HEK293 (cell line): Measurements from ENCODE around the gene DDRGK1.

Experiments
- CTCF ChIA-PET: fragments of 350-600 bp; formaldehyde crosslinking; extraction: SDS; loops from one replicate; lab custom pipeline; 2021; ENCODE audit warnings: antibody characterized with exemption; lab: Yijun Ruan, JAX
- POLR2A ChIA-PET: fragments of 300-600 bp; formaldehyde crosslinking; extraction: SDS; loops from one replicate; lab custom pipeline; 2020; ENCODE audit warnings: antibody characterized with exemption, inconsistent platforms; lab: Yijun Ruan, JAX
- H3K27ac ChIP-seq: fragments of 200-500 bp; sonication (Bioruptor generic); 2 replicates; pipeline ENCODE4 v1.5.1; 2014; ENCODE audit warnings: low read depth, low read length, control low read depth, inconsistent platforms; ENCODE audit errors: extremely low read depth
- H3K36me3 ChIP-seq, 2 experiments: fragments of 200-500 bp in 1 of 2; sonication (Bioruptor generic) in 1 of 2; 1 replicate in 1 of 2; 2 replicates in 1 of 2; pipeline ENCODE4 v1.5.1; 2014 to 2017; ENCODE audit warnings: inconsistent platforms in 2 of 2, low read length in 2 of 2; ENCODE audit not compliant: control insufficient read depth in 2 of 2, insufficient read depth in 1 of 2
- H3K4me1 ChIP-seq: fragments of 200-500 bp; sonication (Bioruptor generic); 2 replicates; pipeline ENCODE4 v1.5.1; 2014; ENCODE audit warnings: mild to moderate bottlenecking, low read length, inconsistent platforms; ENCODE audit not compliant: control insufficient read depth, insufficient read depth
- H3K4me3 ChIP-seq: 2 replicates; pipeline ENCODE4 v1.5.1; 2011; ENCODE audit warnings: low read depth, mild to moderate bottlenecking, control low read depth, low read length, moderate library complexity
- H3K9me3 ChIP-seq: fragments of 200-500 bp; sonication (Bioruptor generic); 2 replicates; pipeline ENCODE4 v1.5.1; 2014; ENCODE audit warnings: low read depth, low read length, inconsistent platforms; ENCODE audit not compliant: control insufficient read depth, insufficient read depth
- ZIC2 ChIP-seq: fragments of 450-650 bp; formaldehyde crosslinking; IDR thresholded peaks from 2 replicates; pipeline ENCODE4 v1.5.1; 2016; ENCODE audit warnings: missing biosample characterization, missing genetic modification characterization
- ZNF121 ChIP-seq: fragments of 450-650 bp; formaldehyde crosslinking; IDR thresholded peaks from 2 replicates; pipeline ENCODE4 v1.5.1; 2016; ENCODE audit warnings: missing biosample characterization, missing genetic modification characterization
- ZNF16 ChIP-seq: fragments of 450-650 bp; formaldehyde crosslinking; IDR thresholded peaks from 2 replicates; pipeline ENCODE4 v1.5.1; 2016; ENCODE audit warnings: low read depth, missing biosample characterization, missing genetic modification characterization
- ZNF239 ChIP-seq: fragments of 450-650 bp; formaldehyde crosslinking; IDR thresholded peaks from 2 replicates; pipeline ENCODE4 v1.5.1; 2016; ENCODE audit warnings: missing biosample characterization, missing genetic modification characterization
- ZNF433 ChIP-seq: fragments of 450-650 bp; formaldehyde crosslinking; IDR thresholded peaks from 2 replicates; pipeline ENCODE4 v1.5.1; 2016; ENCODE audit warnings: missing biosample characterization, missing genetic modification characterization, low read depth
- ZNF473 ChIP-seq: fragments of 450-650 bp; formaldehyde crosslinking; IDR thresholded peaks from 2 replicates; pipeline ENCODE4 v1.5.1; 2017; ENCODE audit warnings: missing biosample characterization, missing genetic modification characterization
- ZNF610 ChIP-seq: fragments of 450-650 bp; formaldehyde crosslinking; IDR thresholded peaks from 2 replicates; pipeline ENCODE4 v1.5.1; 2016; ENCODE audit warnings: missing biosample characterization, missing genetic modification characterization, borderline replicate concordance
- ZNF654 ChIP-seq: fragments of 450-650 bp; formaldehyde crosslinking; IDR thresholded peaks from 2 replicates; pipeline ENCODE4 v1.5.1; 2016; ENCODE audit warnings: low read depth, missing biosample characterization, missing genetic modification characterization
- TF ChIP-seq, protein P1 (sequence below): fragments of 450-650 bp; formaldehyde crosslinking; IDR thresholded peaks from 2 replicates; pipeline ENCODE4 v1.5.1; 2016; ENCODE audit warnings: missing biosample characterization, missing genetic modification characterization
- TF ChIP-seq, protein P2 (sequence below): fragments of 450-650 bp; IDR thresholded peaks from 2 replicates; pipeline ENCODE4 v1.5.1; 2018; ENCODE audit warnings: missing biosample characterization, mild to moderate bottlenecking, missing genetic modification characterization
- TF ChIP-seq, protein P3 (sequence below): fragments of 450-650 bp; formaldehyde crosslinking; IDR thresholded peaks from 2 replicates; pipeline ENCODE4 v1.5.1; 2016; ENCODE audit warnings: missing biosample characterization, missing genetic modification characterization, borderline replicate concordance
- TF ChIP-seq, protein P4 (sequence below): fragments of 450-650 bp; formaldehyde crosslinking; IDR thresholded peaks from 2 replicates; pipeline ENCODE4 v1.5.1; 2017; ENCODE audit warnings: missing biosample characterization, missing genetic modification characterization
- TF ChIP-seq, protein P5 (sequence below): fragments of 450-650 bp; formaldehyde crosslinking; IDR thresholded peaks from 2 replicates; pipeline ENCODE4 v1.5.1; 2016; ENCODE audit warnings: missing biosample characterization, missing genetic modification characterization

The DDRGK1 gene

DNA sequence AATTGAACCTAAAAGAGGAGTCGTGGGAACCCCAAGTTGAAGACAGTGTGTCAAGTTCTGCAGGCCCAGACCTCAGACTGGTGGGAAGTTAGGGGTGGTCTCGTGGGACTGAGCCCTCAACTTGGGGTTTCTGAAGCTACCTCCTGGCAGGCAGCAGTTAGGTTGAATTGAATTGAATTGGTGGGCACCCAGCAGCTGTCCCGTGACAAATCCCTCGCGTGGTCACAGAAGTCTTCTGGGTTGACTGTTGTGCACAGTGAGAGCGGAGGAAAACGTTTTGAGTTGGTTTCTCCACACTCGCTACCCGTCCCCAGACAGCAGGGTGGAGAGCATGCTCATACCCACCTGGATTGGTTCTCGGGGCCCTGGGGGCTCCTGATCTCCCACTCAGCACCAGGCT lies 21.6 kb upstream of the DDRGK1 start:
- peaks cover 3 to 41% of the 10 kb centered on the region in 2 experiments for H3K36me3 ChIP-seq
- H3K27ac ChIP-seq = no peak overlapping the region
- H3K4me3 ChIP-seq = no peak overlapping the region
- H3K9me3 ChIP-seq = no peaks in the 10 kb centered on the region
- TF ChIP-seq, protein P1, sequence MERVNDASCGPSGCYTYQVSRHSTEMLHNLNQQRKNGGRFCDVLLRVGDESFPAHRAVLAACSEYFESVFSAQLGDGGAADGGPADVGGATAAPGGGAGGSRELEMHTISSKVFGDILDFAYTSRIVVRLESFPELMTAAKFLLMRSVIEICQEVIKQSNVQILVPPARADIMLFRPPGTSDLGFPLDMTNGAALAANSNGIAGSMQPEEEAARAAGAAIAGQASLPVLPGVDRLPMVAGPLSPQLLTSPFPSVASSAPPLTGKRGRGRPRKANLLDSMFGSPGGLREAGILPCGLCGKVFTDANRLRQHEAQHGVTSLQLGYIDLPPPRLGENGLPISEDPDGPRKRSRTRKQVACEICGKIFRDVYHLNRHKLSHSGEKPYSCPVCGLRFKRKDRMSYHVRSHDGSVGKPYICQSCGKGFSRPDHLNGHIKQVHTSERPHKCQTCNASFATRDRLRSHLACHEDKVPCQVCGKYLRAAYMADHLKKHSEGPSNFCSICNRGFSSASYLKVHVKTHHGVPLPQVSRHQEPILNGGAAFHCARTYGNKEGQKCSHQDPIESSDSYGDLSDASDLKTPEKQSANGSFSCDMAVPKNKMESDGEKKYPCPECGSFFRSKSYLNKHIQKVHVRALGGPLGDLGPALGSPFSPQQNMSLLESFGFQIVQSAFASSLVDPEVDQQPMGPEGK = no peak
- TF ChIP-seq ZIC2 (tag by site-specific recombination) (no peak), ZNF610 (tag by site-specific recombination) (no peak), ZNF654 (no peak), ZNF16 (tag by site-specific recombination) (no peak), ZNF239 (tag by site-specific recombination) (no peak), ZNF433 (tag by site-specific recombination) (no peak)
- TF ChIP-seq, protein P2, sequence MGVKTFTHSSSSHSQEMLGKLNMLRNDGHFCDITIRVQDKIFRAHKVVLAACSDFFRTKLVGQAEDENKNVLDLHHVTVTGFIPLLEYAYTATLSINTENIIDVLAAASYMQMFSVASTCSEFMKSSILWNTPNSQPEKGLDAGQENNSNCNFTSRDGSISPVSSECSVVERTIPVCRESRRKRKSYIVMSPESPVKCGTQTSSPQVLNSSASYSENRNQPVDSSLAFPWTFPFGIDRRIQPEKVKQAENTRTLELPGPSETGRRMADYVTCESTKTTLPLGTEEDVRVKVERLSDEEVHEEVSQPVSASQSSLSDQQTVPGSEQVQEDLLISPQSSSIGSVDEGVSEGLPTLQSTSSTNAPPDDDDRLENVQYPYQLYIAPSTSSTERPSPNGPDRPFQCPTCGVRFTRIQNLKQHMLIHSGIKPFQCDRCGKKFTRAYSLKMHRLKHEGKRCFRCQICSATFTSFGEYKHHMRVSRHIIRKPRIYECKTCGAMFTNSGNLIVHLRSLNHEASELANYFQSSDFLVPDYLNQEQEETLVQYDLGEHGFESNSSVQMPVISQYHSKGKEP (tag by site-specific recombination) = no peak
- TF ChIP-seq, protein P3, sequence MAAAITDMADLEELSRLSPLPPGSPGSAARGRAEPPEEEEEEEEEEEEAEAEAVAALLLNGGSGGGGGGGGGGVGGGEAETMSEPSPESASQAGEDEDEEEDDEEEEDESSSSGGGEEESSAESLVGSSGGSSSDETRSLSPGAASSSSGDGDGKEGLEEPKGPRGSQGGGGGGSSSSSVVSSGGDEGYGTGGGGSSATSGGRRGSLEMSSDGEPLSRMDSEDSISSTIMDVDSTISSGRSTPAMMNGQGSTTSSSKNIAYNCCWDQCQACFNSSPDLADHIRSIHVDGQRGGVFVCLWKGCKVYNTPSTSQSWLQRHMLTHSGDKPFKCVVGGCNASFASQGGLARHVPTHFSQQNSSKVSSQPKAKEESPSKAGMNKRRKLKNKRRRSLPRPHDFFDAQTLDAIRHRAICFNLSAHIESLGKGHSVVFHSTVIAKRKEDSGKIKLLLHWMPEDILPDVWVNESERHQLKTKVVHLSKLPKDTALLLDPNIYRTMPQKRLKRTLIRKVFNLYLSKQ = no peak
- TF ChIP-seq, protein P4, sequence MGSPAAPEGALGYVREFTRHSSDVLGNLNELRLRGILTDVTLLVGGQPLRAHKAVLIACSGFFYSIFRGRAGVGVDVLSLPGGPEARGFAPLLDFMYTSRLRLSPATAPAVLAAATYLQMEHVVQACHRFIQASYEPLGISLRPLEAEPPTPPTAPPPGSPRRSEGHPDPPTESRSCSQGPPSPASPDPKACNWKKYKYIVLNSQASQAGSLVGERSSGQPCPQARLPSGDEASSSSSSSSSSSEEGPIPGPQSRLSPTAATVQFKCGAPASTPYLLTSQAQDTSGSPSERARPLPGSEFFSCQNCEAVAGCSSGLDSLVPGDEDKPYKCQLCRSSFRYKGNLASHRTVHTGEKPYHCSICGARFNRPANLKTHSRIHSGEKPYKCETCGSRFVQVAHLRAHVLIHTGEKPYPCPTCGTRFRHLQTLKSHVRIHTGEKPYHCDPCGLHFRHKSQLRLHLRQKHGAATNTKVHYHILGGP (tag by site-specific recombination) = no peak
- TF ChIP-seq, protein P5, sequence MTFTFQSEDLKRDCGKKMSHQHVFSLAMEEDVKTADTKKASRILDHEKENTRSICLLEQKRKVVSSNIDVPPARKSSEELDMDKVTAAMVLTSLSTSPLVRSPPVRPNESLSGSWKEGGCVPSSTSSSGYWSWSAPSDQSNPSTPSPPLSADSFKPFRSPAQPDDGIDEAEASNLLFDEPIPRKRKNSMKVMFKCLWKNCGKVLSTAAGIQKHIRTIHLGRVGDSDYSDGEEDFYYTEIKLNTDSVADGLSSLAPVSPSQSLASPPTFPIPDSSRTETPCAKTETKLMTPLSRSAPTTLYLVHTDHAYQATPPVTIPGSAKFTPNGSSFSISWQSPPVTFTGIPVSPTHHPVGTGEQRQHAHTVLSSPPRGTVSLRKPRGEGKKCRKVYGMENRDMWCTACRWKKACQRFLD (tag by site-specific recombination) = no peak
- TF ChIP-seq, all 188 proteins: peak for 0
- no peaks in the 10 kb centered on the region for H3K4me1 ChIP-seq
- ChIA-PET CTCF (interaction anchor here (1.2 kb wide), 1 partner anchor 13 kb away, joined by 4 read pairs; the partner anchor contains the start of gene SLC4A11), POLR2A (interaction anchor here (1.1 to 1.8 kb wide), 2 partner anchors 12 to 14 kb away, joined by 5 to 8 read pairs; partner anchors contain the start of gene SLC4A11)

DNA sequence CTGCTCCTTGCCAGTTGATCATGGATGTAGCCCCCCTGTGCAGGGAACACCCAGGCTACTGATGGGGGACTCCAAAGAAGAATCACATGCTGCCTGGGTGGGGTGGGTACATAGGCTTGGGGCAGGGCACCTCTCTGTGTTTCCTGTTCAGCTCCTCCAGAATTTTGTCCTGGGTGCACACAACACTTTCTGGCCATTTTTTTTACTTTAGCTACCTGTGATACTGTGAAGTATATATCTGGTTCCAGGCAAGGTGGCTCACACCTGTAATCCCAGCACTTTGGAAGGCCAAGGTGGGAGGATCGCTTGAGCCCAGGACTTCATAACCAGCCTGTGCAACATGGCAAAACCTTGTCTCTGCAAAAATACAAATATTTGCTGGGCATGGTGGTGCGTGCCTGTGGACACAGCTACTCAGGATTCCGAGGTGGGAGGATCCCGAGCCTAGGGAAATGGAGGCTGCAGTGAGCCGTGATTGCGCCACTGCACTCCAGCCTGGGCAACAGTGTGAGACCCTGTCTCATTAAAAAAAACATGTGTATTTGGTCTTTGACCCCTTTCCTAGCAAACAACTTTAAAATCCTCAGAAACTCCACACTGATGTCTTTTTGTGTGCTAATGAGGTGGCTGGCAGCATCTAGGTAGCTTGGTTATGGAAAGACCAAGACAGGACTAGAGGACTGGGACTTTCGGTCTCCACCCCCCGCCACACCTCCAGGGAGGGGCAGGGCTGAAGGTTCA lies 20.4 kb upstream of the DDRGK1 start:
- POLR2A ChIA-PET = interaction anchor here (1.1 to 1.8 kb wide), 3 partner anchors 10 to 21 kb away, joined by 5 to 8 read pairs (median 5); partner anchors contain the start of gene SLC4A11
- 0 out of 2 replicates have a peak, but pooled peaks have one; percentile 20 for TF ChIP-seq ZNF121 (tag by site-specific recombination)
- no peak for TF ChIP-seq ZNF473
- CTCF ChIA-PET = interaction anchor here (0.6 to 3.9 kb wide), 4 partner anchors 15 to 171 kb away, joined by 3 to 20 read pairs (median 4); partner anchors contain the start of gene SLC4A11
- Histone ChIP-seq H3K36me3 (peaks cover 16 to 53% of the 10 kb centered on the region in 2 experiments), H3K4me1 (no peaks in the 10 kb centered on the region), H3K9me3 (no peaks in the 10 kb centered on the region), H3K27ac (no peak overlapping the region), H3K4me3 (no peak overlapping the region)
